Liver (tissue), 9 donors: ENCODE data around the gene TGFBR3. TPM values are rescaled to one million over a fixed set of nuclear protein-coding genes. Genes with fewer than 3 reads are reported as not detected.

Source experiments
- DNase-seq: peaks from one replicate; pipeline ENCODE4 v3.0.0-alpha.2; 2017; ENCODE audit warnings: low spot score
- H3K27ac ChIP-seq, 2 donors: one replicate each; pipeline ENCODE4 v1.7.0; 2013; ENCODE audit warnings: inconsistent platforms in 2 of 2, low read length in 2 of 2, control low read depth in 1 of 2, low read depth in 1 of 2, mild to moderate bottlenecking in 1 of 2
- H3K27me3 ChIP-seq, 4 donors: one replicate each; pipeline versions ENCODE4 v1.6.1 to v1.7.0; 2013; ENCODE audit warnings: low read length in 3 of 4, inconsistent platforms in 1 of 4, mild to moderate bottlenecking in 1 of 4, moderate library complexity in 1 of 4; ENCODE audit not compliant: control insufficient read depth in 4 of 4, insufficient read depth in 4 of 4
- H3K36me3 ChIP-seq, 4 donors: one replicate each; pipeline versions ENCODE4 v1.6.1 to v1.7.0; 2013; ENCODE audit warnings: low read length in 3 of 4, mild to moderate bottlenecking in 3 of 4, low read depth in 1 of 4, moderate library complexity in 1 of 4; ENCODE audit not compliant: control insufficient read depth in 4 of 4, insufficient read depth in 3 of 4
- H3K4me1 ChIP-seq, 4 donors: one replicate each; pipeline versions ENCODE4 v1.6.1 to v1.7.0; 2013; ENCODE audit warnings: low read length in 3 of 4, mild to moderate bottlenecking in 3 of 4, moderate library complexity in 1 of 4; ENCODE audit not compliant: control insufficient read depth in 4 of 4, insufficient read depth in 4 of 4
- H3K4me3 ChIP-seq, 3 donors: one replicate each; pipeline versions ENCODE4 v1.6.1 to v1.7.0; 2013; ENCODE audit warnings: low read length in 3 of 3, control low read depth in 1 of 3, low read depth in 1 of 3, mild to moderate bottlenecking in 1 of 3
- H3K9ac ChIP-seq, 2 donors: one replicate each; pipeline ENCODE4 v1.7.0; 2013; ENCODE audit warnings: low read length in 2 of 2, mild to moderate bottlenecking in 2 of 2, moderate library complexity in 2 of 2, control low read depth in 1 of 2, low read depth in 1 of 2
- H3K9me3 ChIP-seq, 4 donors: one replicate each; pipeline versions ENCODE4 v1.6.1 to v1.7.0; 2013; ENCODE audit warnings: low read length in 3 of 4; ENCODE audit not compliant: control insufficient read depth in 4 of 4
- EGR1 ChIP-seq, 2 donors: IDR thresholded peaks; 2 replicates each; pipeline ENCODE4 v1.6.1; 2016 to 2018; ENCODE audit warnings: antibody characterized with exemption in 2 of 2, low read depth in 2 of 2
- FOXA1 ChIP-seq: IDR thresholded peaks from 2 replicates; pipeline ENCODE4 v1.6.1; 2016; ENCODE audit warnings: antibody characterized with exemption
- FOXA2 ChIP-seq: IDR thresholded peaks from 2 replicates; pipeline ENCODE4 v1.6.1; 2016; ENCODE audit warnings: antibody characterized with exemption
- GABPA ChIP-seq, 2 donors: IDR thresholded peaks in 1 of 2; conservative IDR thresholded peaks in 1 of 2; 2 replicates each; pipeline ENCODE4 v1.6.1; 2016; ENCODE audit warnings: antibody characterized with exemption in 2 of 2, mild to moderate bottlenecking in 1 of 2, moderate library complexity in 1 of 2
- HNF4A ChIP-seq, 2 donors: conservative IDR thresholded peaks; 2 replicates each; pipeline ENCODE4 v1.6.1; 2016; ENCODE audit warnings: antibody characterized with exemption in 2 of 2, mild to moderate bottlenecking in 2 of 2
- HNF4G ChIP-seq: IDR thresholded peaks from 2 replicates; pipeline ENCODE4 v1.6.1; 2016; ENCODE audit warnings: antibody characterized with exemption
- JUND ChIP-seq, 2 donors: IDR thresholded peaks; 2 replicates each; pipeline ENCODE4 v1.6.1; 2016; ENCODE audit warnings: antibody characterized with exemption in 2 of 2
- NR2F2 ChIP-seq: IDR thresholded peaks from 2 replicates; pipeline ENCODE4 v1.6.1; 2016; ENCODE audit warnings: antibody characterized with exemption
- RAD21 ChIP-seq, 2 donors: IDR thresholded peaks; 2 replicates each; pipeline ENCODE4 v1.6.1; 2016; ENCODE audit warnings: antibody characterized with exemption in 2 of 2, mild to moderate bottlenecking in 2 of 2
- RXRA ChIP-seq, 2 donors: IDR thresholded peaks; 2 replicates each; pipeline ENCODE4 v1.6.1; 2017 to 2018; ENCODE audit warnings: antibody characterized with exemption in 2 of 2, mild to moderate bottlenecking in 1 of 2
- SP1 ChIP-seq: IDR thresholded peaks from 2 replicates; pipeline ENCODE4 v1.6.1; 2018; ENCODE audit warnings: antibody characterized with exemption, mild to moderate bottlenecking
- TAF1 ChIP-seq: conservative IDR thresholded peaks from 2 replicates; pipeline ENCODE4 v1.6.1; 2016; ENCODE audit warnings: antibody characterized with exemption, mild to moderate bottlenecking
- YY1 ChIP-seq: IDR thresholded peaks from 2 replicates; pipeline ENCODE4 v1.6.1; 2016; ENCODE audit warnings: antibody characterized with exemption, mild to moderate bottlenecking
- WGBS: extraction: QIAGEN DNeasy Blood & Tissue Kit; methylation state at CpG from one replicate; pipeline ENCODE4 v1.1.7; 2013; 5-methylcytosine and 5-hydroxymethylcytosine counted together
- polyA plus RNA-seq, 2 donors: library from polyadenylated mRNA; stranded (reverse) in 1 of 2; unstranded in 1 of 2; fragments of 200-250 nt in 1 of 2; fragments of >200 nt in 1 of 2; fragmentation: Nextera tagmentation in 1 of 2; extraction: Ambion mirVana in 1 of 2; gene quantifications; one replicate each; pipeline versions ENCODE4 v1.2.1 to v1.2.3, GENCODE V29; 2013 to 2015
- total RNA-seq, 2 donors: library from RNA; depleted of rRNA; stranded (reverse); fragments of >200 nt; gene quantifications; one replicate each; pipeline ENCODE4 v1.2.3, GENCODE V29; 2014
- TF ChIP-seq, protein P1 (sequence below): IDR thresholded peaks from 2 replicates; pipeline ENCODE4 v1.6.1; 2016; ENCODE audit warnings: antibody characterized with exemption, mild to moderate bottlenecking
- TF ChIP-seq, protein P2 (sequence below): IDR thresholded peaks from 2 replicates; pipeline ENCODE4 v1.6.1; 2016; ENCODE audit warnings: antibody characterized with exemption
- TF ChIP-seq, protein P3 (sequence below): fragments of 150-350 bp; IDR thresholded peaks from 2 replicates; pipeline ENCODE4 v1.5.1; 2017; ENCODE audit warnings: improper control_type of control experiment, low read depth, low read length; ENCODE audit not compliant: missing input control
- TF ChIP-seq, protein P4 (sequence below): IDR thresholded peaks from 2 replicates; pipeline ENCODE4 v1.6.1; 2016; ENCODE audit warnings: antibody characterized with exemption
- TF ChIP-seq, protein P5 (sequence below): IDR thresholded peaks from 2 replicates; pipeline ENCODE4 v1.6.1; 2016; ENCODE audit warnings: antibody characterized with exemption
- donor health status: healthy.
- donor health status: healthy.
- donor health status: healthy.
- donor health status: healthy.
- donor health status: healthy.

TGFBR3 gene
- total and polyA plus RNA-seq, 4 donors: 6.1 to 19.3 (median 9.9) TPM

DNA sequence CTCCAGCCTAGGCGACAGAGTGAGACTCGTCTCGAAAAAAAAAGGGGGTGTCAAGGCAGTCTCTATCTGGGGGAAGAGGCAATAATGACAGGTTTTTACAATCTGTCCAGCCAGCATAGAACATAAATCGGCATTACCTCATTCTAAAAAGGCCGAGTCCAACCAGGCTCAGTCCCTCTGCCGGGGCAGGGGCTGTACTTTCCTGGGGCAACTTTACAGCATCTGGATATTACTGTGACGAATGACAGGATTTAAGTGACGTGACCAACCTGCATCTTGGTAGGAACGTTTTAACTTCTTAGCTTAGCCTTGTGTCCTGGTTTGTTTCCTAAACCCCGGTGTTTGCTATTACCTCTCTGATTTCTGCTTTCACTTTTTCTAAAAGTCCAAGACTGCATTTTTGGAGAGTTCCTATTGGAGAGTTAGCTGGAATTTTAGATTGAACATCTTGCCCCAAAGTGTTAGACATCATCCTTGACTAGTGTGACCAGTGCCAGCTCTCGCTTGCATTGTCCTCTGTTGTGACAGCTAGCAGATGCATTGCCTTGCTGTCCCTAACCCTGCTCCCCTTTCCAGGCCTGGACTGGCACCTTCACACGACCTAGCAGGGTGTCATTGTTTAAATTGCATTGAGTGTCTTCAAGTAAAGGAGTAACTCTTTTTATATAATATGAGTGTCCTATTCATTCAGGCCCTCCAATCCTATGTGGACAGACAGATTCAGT, 96.5 kb downstream of the TGFBR3 start:
- Histone ChIP-seq H3K9me3 (no peaks in the 10 kb centered on the region), H3K27me3 (no peaks in the 10 kb centered on the region), H3K27ac (no peak overlapping the region), H3K9ac (no peak overlapping the region), H3K36me3 (no peaks in the 10 kb centered on the region), H3K4me3 (no peak overlapping the region), H3K4me1 (peaks cover 0 to 13% (median 7%) of the 10 kb centered on the region in 4 donors)
- no peak for DNase-seq
- 89% methylated on average over 12 of the region's 12 CpGs for WGBS
- TF ChIP-seq RAD21 (IDR thresholded peaks at IDR 0.05) (no peak), NR2F2 (no peak), FOXA2 (no peak), HNF4G (no peak), HNF4A (conservative IDR thresholded peaks at IDR 0.05) (no peak), FOXA1 (no peak), SP1 (no peak), EGR1 (IDR thresholded peaks at IDR 0.05; ENCODE audit: low read depth in 2 of 2) (no peak)
- TF ChIP-seq, protein P1, sequence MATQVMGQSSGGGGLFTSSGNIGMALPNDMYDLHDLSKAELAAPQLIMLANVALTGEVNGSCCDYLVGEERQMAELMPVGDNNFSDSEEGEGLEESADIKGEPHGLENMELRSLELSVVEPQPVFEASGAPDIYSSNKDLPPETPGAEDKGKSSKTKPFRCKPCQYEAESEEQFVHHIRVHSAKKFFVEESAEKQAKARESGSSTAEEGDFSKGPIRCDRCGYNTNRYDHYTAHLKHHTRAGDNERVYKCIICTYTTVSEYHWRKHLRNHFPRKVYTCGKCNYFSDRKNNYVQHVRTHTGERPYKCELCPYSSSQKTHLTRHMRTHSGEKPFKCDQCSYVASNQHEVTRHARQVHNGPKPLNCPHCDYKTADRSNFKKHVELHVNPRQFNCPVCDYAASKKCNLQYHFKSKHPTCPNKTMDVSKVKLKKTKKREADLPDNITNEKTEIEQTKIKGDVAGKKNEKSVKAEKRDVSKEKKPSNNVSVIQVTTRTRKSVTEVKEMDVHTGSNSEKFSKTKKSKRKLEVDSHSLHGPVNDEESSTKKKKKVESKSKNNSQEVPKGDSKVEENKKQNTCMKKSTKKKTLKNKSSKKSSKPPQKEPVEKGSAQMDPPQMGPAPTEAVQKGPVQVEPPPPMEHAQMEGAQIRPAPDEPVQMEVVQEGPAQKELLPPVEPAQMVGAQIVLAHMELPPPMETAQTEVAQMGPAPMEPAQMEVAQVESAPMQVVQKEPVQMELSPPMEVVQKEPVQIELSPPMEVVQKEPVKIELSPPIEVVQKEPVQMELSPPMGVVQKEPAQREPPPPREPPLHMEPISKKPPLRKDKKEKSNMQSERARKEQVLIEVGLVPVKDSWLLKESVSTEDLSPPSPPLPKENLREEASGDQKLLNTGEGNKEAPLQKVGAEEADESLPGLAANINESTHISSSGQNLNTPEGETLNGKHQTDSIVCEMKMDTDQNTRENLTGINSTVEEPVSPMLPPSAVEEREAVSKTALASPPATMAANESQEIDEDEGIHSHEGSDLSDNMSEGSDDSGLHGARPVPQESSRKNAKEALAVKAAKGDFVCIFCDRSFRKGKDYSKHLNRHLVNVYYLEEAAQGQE: no peak

DNA sequence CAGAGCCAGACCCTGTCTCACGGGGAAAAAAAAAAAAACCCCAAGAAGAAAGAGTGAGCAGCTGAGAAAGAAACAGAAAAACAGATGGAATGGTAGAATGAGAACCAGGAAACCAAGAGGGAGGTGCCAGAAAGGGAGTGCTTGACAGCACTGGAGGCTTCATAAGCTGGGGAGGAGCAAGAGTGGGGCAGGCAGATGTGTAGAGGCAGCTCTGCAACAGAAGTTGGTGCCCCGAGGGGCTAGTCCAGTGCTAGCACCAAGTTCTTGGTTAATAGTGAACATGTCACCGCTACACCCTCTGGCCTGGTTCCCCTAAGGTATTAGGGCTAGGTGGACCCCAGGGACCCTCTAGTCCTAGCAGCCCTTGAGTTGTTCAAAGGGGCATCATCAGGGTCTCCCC, 98.0 kb downstream of the TGFBR3 start:
- H3K27ac ChIP-seq: peak overlapping the region in 1 of 2 donors; percentile 49
- no peaks in the 10 kb centered on the region for H3K27me3 ChIP-seq
- peaks cover 0 to 13% (median 7%) of the 10 kb centered on the region in 4 donors for H3K4me1 ChIP-seq
- no peak overlapping the region for H3K4me3 ChIP-seq
- TF ChIP-seq NR2F2 (no peak), FOXA1 (no peak), FOXA2 (no peak), SP1 (no peak), EGR1 (IDR thresholded peaks at IDR 0.05; ENCODE audit: low read depth in 2 of 2) (no peak), GABPA (IDR thresholded peaks at IDR 0.05 in 1 of 2, conservative IDR thresholded peaks at IDR 0.05 in 1 of 2) (no peak), RAD21 (IDR thresholded peaks at IDR 0.05) (no peak), HNF4G (no peak), JUND (IDR thresholded peaks at IDR 0.05) (no peak), HNF4A (conservative IDR thresholded peaks at IDR 0.05) (no peak), RXRA (IDR thresholded peaks at IDR 0.05) (no peak), YY1 (no peak), TAF1 (no peak)
- TF ChIP-seq, protein P2, sequence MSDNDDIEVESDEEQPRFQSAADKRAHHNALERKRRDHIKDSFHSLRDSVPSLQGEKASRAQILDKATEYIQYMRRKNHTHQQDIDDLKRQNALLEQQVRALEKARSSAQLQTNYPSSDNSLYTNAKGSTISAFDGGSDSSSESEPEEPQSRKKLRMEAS: no peak
- TF ChIP-seq, protein P1: no peak
- TF ChIP-seq, protein P3, sequence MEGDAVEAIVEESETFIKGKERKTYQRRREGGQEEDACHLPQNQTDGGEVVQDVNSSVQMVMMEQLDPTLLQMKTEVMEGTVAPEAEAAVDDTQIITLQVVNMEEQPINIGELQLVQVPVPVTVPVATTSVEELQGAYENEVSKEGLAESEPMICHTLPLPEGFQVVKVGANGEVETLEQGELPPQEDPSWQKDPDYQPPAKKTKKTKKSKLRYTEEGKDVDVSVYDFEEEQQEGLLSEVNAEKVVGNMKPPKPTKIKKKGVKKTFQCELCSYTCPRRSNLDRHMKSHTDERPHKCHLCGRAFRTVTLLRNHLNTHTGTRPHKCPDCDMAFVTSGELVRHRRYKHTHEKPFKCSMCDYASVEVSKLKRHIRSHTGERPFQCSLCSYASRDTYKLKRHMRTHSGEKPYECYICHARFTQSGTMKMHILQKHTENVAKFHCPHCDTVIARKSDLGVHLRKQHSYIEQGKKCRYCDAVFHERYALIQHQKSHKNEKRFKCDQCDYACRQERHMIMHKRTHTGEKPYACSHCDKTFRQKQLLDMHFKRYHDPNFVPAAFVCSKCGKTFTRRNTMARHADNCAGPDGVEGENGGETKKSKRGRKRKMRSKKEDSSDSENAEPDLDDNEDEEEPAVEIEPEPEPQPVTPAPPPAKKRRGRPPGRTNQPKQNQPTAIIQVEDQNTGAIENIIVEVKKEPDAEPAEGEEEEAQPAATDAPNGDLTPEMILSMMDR: no peak
- TF ChIP-seq, protein P4, sequence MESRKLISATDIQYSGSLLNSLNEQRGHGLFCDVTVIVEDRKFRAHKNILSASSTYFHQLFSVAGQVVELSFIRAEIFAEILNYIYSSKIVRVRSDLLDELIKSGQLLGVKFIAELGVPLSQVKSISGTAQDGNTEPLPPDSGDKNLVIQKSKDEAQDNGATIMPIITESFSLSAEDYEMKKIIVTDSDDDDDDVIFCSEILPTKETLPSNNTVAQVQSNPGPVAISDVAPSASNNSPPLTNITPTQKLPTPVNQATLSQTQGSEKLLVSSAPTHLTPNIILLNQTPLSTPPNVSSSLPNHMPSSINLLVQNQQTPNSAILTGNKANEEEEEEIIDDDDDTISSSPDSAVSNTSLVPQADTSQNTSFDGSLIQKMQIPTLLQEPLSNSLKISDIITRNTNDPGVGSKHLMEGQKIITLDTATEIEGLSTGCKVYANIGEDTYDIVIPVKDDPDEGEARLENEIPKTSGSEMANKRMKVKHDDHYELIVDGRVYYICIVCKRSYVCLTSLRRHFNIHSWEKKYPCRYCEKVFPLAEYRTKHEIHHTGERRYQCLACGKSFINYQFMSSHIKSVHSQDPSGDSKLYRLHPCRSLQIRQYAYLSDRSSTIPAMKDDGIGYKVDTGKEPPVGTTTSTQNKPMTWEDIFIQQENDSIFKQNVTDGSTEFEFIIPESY: no peak
- TF ChIP-seq, protein P5, sequence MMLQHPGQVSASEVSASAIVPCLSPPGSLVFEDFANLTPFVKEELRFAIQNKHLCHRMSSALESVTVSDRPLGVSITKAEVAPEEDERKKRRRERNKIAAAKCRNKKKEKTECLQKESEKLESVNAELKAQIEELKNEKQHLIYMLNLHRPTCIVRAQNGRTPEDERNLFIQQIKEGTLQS: no peak
- no peaks in the 10 kb centered on the region for H3K9me3 ChIP-seq
- 92% methylated on average over 3 of the region's 3 CpGs for WGBS
- no peak overlapping the region for H3K9ac ChIP-seq
- H3K36me3 ChIP-seq: peaks cover 0 to 3% (median 0%) of the 10 kb centered on the region in 4 donors
- no peak for DNase-seq
